ENCODE results near the gene YTHDF2.

DNA sequence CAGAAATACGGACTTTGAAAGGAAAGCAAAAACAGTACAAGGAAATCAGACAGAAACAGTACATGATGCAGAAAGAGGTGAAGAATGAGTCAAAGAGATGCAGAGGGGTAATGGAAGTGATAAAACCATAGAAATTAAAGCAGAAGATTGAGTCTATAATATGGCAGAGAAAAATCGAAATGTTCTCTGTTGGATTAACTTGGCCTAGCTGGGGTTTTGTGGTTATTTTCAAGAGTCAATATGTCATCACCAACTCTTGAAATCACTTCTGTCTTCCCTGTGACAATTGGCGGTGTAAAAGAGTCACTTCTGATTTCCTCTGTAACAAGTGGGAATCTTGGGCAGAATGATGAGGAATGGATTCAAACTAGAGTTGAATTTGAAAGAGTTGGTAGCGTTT is 7.4 kb downstream of the YTHDF2 start:
- no peak for TF ChIP-seq POLR2A (IDR thresholded peaks at IDR 0.05)
- TF ChIP-seq, protein P1, sequence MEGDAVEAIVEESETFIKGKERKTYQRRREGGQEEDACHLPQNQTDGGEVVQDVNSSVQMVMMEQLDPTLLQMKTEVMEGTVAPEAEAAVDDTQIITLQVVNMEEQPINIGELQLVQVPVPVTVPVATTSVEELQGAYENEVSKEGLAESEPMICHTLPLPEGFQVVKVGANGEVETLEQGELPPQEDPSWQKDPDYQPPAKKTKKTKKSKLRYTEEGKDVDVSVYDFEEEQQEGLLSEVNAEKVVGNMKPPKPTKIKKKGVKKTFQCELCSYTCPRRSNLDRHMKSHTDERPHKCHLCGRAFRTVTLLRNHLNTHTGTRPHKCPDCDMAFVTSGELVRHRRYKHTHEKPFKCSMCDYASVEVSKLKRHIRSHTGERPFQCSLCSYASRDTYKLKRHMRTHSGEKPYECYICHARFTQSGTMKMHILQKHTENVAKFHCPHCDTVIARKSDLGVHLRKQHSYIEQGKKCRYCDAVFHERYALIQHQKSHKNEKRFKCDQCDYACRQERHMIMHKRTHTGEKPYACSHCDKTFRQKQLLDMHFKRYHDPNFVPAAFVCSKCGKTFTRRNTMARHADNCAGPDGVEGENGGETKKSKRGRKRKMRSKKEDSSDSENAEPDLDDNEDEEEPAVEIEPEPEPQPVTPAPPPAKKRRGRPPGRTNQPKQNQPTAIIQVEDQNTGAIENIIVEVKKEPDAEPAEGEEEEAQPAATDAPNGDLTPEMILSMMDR (IDR thresholded peaks at IDR 0.05) = no peak
